NCI-H2029 treated with DMSO at 0.1 percent for 48 hours (cell line): Measurements from ENCODE around the gene GSK3B.

Experiments used
- DNase-seq: peaks from one replicate; lab custom pipeline; 2025; lab: John Stamatoyannopoulos, UW

The GSK3B gene

DNA sequence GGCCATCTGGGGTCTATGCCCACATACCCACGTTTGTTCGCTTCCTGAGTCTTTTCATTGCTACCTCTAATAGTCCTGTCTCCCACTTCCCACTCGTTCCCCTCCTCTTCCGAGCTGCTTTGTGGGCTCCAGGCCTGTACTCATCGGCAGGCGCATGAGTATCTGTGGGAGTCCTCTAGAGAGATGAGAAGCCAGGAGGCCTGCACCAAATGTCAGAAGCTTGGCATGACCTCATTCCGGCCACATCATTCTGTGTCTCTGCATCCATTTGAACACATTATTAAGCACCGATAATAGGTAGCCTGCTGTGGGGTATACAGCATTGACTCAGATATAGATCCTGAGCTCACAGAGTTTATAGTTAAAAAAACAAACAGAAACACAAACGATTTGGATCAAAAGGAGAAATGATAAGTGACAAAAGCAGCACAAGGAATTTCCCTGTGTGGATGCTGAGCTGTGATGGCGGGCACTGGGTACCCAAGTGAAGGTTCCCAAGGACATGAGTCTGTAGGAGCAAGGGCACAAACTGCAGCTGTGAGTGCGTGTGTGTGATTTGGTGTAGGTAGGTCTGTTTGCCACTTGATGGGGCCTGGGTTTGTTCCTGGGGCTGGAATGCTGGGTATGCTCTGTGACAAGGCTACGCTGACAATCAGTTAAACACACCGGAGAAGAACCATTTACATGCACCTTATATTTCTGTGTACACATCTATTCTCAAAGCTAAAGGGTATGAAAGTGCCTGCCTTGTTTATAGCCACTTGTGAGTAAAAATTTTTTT is 276.5 kb downstream of the GSK3B start:
- DNase-seq: no peak

DNA sequence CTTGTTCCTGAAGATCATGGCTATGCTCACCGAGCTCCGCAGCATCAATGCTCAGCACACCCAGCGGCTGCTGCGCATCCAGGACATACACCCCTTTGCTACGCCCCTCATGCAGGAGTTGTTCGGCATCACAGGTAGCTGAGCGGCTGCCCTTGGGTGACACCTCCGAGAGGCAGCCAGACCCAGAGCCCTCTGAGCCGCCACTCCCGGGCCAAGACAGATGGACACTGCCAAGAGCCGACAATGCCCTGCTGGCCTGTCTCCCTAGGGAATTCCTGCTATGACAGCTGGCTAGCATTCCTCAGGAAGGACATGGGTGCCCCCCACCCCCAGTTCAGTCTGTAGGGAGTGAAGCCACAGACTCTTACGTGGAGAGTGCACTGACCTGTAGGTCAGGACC is 277.2 kb downstream of the GSK3B start:
- no peak for DNase-seq

DNA sequence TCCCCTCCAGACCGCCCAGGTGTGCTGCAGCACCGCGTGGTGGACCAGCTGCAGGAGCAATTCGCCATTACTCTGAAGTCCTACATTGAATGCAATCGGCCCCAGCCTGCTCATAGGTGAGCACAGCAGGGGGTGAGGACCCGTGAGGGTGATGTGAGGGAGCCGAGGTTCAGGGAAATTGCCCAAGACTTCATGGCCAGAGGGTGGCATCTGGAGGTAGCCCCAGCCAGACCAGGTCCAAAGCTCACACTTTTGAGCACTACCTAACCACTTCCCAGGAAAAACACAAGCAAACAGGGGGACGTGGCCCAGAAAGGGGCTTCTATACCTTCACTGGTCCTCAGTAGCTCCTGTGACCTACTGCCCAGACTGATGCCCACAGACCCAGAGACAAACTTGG is 278.5 kb downstream of the GSK3B start:
- no peak for DNase-seq

DNA sequence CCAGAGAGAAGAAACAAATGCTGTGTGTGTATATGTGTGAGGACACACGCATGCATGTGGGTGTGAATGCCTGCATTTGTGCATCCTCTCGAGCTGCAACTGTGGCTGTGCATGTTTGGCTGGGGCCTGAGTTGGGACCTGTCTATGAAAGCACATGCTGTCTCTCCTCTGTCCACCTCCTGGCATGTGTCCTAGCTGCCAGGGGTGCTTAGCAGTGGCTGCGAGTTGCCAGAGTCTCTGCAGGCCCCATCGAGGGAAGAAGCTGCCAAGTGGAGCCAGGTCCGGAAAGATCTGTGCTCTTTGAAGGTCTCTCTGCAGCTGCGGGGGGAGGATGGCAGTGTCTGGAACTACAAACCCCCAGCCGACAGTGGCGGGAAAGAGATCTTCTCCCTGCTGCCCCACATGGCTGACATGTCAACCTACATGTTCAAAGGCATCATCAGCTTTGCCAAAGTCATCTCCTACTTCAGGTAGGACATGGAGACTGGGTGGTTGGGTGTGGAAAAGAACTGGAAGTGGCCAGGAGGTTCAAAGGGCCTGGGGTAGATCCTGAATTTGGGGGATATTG is 281.7 kb downstream of the GSK3B start:
- DNase-seq: no peak

DNA sequence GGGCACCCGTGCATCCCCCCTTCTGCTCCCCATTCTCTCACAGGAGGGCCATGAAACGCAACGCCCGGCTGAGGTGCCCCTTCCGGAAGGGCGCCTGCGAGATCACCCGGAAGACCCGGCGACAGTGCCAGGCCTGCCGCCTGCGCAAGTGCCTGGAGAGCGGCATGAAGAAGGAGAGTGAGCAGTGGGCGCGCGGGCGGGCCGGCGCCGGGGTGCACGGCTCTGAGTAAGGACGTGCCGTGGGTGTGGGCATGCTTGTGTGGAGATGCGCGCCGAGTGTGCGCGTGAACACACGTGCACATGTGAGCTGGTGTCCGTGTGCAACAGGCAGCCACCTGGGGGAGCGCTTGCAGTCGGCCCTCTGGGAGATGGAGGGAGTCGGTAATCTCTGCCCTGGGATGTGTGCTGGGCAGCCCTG is 284.2 kb downstream of the GSK3B start:
- no peak for DNase-seq

DNA sequence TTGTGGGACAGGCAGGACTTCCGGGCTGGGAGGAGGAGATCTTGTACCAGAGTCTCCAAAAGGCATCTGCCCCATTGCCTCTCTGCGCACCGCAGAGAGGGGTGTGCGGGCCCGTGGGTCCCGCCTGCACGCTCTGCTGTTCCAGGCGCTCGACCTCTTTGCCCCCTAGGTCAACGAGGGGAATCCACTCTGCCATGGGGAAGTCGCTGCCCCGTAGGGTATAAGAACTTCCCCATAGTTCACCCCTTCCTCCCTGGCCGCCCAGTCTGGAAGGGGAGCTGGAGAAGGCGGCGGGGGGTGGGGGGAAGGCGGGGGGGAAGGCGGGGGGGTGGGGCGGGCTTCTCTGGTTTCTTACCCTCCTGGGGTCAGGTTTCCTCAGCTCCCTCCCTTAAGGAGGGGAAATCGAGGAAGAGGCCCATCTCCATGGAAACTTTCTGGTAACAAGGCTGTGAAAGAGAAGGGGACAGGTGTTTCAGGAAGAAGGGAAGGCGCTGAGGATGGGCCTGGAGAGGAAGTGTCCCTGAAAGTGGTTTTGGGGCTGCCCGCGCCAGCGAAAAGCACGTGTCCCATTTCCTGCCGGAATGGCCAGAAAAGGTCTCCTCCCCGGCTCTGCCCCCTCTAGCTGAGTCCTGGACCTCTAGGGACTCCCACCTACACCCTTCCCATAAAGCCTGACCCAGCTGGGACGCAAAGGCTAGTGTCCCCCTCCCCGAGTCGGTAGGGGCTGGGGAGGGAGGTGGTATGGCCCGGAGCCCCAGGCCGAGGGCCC is 284.8 kb downstream of the GSK3B start:
- no peak for DNase-seq

DNA sequence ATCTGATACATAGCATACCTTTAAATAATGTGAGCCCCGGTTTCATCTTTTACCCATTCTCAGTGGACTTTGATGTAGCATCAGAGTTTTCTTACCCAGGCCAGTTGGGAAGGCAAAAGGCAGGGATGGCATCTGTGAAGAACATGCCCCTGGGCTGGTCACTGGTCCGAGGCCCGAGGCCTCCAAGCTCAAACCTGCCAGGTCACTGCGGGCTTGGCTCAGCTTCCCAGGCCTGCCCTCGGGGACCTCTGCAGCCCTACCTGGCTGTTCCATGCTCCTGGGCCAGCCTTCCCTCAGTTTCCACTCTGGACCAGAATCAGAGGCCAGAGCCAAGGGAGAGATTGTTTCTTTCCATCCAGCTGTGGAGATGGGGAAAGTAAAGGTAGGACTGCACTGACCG is 285.4 kb downstream of the GSK3B start:
- DNase-seq: no peak

GRCh38 chr3:119808244-119808643 is 286.0 kb downstream of the GSK3B start:
- DNase-seq: no peak

- DNase-seq: no peak
Observed at GRCh38 chr3:119800844-119801243, 293.4 kb downstream of the GSK3B start.

GRCh38 chr3:119796785-119797184 is 297.5 kb downstream of the GSK3B start:
- no peak for DNase-seq

GRCh38 chr3:119796368-119796767 is 297.9 kb downstream of the GSK3B start:
- no peak for DNase-seq

DNA sequence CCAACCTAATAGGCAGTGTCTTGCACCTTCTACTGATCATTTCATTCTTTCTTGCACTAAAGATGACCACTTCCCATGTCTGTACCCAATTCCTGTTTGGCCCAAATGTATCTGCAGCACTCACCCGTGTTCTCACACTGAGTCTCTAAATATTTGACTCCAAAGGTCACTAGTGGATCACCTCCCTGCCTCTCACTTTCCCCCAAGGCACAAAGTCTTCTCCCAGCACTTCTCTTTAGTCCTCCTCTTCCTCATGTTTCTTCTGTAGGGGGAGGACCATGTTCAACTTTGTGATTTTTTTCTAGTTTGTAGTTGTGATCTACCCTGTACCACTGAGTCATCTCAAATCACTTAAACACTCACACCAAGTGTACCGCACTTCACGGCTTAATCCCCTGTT is 298.4 kb downstream of the GSK3B start:
- no peak for DNase-seq

GRCh38 chr3:119794971-119795612 is 299.2 kb downstream of the GSK3B start:
- DNase-seq: no peak

DNA sequence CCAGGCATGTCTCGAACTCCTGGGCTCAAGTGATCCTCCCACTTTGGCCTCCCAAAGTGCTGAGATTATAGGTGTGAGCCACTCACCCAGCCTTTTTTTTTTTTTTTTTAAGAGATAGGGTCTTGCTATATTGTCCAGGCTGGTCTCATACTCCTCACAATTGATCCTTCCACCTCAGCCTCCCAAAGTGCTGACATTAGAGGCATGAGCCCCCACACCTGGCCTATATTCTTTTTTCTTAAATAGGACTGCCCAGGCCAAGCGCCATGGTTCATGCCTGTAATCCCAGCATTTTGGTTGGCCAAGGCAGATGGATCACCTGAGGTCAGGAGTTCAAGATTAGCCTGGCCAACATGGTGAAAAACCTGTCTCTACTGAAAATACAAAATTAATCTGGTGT is 299.8 kb downstream of the GSK3B start:
- DNase-seq: no peak

DNA sequence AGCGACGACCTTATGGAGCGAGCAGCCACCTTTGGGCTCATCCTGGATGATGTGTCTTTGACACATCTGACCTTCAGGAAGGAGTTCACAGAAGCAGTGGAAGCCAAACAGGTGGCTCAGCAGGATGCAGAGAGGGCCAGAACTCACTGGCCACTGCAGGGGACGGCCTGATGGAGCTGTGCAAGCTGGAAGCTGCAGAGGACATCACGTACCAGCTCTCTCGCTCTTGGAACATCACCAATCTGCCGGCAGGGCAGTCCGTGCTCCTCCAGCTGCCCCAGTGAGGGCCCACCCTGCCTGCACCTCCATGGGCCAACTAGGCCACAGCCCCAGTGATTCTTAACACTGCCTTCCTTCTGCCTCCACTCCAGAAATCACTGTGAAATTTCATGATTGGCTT is 302.0 kb downstream of the GSK3B start:
- no peak for DNase-seq

- no peak for DNase-seq
Observed at GRCh38 chr3:119790369-119790768, 303.9 kb downstream of the GSK3B start.

DNA sequence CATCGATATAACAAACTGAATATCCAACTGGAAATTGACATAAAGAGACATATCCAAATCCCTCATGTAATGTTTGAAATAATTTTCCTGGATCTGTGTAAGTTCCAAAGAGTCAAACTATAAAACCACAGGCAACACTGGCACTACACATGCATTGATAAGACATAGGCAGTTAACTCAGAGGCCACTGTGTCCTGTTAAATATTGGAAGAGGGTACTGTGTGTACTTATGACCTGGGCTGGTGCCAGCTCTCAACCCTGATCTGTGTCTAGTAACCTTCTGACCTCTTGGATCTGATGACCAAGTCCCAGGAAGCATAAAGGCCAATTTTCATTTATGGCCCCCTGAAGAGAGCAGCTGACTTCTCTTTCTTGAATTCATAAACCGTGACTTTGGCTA is 307.8 kb downstream of the GSK3B start:
- DNase-seq: no peak

- no peak for DNase-seq
Observed at GRCh38 chr3:119783883-119784282, 310.4 kb downstream of the GSK3B start.

GRCh38 chr3:119783255-119783654 is 311.0 kb downstream of the GSK3B start:
- DNase-seq: no peak

GRCh38 chr3:119782460-119782859 is 311.8 kb downstream of the GSK3B start:
- no peak for DNase-seq

- no peak for DNase-seq
Observed at GRCh38 chr3:119781330-119782198, 312.7 kb downstream of the GSK3B start, which contains the start of gene NR1I2. Gene NR1I2, plus strand, starts transcription at chr3:119782101.
